ENCODE measurements around the gene PDGFD.

PDGFD gene

DNA sequence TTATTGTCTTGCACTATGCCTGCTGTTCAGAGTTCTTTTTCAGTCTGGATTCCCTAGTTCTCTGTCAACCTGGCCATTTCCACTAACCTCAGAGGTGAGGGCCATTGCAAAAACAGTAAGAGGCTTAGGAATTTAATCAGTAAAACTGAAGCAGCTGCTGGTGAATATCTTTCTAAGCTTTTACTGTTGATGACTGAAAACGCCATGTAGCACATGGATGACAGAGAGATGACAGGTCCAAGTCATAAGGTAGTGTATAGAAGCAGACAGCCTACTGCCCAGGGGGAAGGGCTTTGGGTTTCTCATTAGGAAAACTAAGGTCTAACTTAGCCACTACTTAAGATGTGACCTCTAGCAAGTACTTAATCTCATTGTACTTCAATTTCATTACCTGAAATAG is 280.1 kb downstream of the PDGFD start:
- DNase-seq (ENCODE audit: low read depth), result no peak

DNA sequence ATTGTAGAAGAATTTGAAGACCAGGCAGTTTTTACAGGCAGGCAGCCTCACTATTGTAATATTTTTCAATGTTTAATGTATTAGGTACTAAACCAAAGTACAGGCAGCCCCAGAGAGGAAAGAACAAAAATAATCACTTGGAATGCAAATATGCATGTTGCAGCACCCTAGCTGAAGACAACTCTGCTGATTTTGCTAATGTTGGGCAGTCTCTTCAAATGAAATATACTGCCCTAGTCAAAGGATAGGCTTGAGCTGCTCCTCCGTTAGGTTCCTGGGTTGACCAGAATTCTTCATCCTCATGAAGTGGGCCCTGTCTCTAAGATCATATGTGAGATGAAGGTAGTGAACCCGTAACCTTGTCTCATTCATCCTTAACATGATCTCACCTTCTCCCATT is 280.7 kb downstream of the PDGFD start:
- DNase-seq (ENCODE audit: low read depth), result no peak

DNA sequence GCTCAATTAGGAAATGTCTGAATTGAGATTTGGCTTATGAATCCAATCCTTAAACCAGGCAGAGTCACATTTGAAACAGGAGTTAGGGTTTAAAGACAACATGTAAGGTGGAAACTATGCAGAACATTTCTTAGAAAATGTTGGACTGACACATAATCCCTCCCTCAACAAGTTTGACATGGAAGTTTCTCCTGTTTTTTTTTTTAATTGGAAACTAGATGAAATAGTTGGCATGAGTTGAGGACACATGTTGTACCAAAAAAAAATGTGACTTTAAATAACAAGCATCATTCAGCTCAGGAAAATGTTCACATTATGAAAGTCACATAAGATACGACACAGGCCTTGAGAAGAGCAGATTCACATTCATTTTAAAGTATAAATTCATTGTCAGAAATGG is 282.4 kb downstream of the PDGFD start:
- peak; percentile 89 for DNase-seq (ENCODE audit: low read depth)

DNA sequence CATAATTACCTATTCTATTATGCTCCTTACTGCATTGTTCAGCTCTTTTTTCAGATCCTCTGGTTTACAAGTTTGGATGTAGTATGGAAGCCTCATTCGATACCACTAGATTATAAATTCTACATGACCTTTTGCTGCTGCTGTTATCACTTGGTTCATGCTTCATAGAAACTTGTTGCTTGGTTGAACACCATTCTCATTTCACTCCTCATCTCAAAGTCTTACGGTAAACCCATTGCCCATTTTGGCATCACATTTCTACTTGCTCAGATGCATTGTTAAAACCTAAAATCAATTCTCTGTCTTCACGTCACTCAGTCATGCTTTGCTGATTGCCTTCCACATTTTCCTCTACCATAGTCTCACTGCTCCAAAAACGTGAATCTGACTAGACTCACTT is 283.0 kb downstream of the PDGFD start:
- DNase-seq (ENCODE audit: low read depth), result no peak

DNA sequence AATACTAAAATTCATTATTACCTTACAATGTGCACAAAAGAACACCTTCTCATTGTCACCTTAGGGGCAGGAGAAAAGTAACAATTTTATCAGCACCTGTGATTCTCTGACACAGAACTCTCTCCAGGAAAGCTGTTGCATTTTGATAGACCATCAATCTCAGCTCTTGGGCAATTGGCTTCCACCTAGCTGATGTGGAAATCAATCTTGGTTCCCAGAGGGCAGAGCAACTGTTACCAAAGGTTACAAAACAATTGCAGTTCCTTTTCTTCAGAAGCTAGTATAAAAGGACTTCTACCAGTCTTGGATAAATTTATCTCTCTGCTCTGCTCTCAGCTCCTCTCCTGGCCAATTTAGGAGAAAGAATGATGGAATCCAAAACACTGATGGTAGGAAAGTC is 285.3 kb downstream of the PDGFD start:
- DNase-seq (ENCODE audit: low read depth), result peak; percentile 27

GRCh38 chr11:103877221-103877620 is 286.7 kb downstream of the PDGFD start:
- DNase-seq (ENCODE audit: low read depth), result peak; percentile 34

- DNase-seq (ENCODE audit: low read depth), result no peak
Observed at GRCh38 chr11:103875855-103876510, 288.0 kb downstream of the PDGFD start.

DNA sequence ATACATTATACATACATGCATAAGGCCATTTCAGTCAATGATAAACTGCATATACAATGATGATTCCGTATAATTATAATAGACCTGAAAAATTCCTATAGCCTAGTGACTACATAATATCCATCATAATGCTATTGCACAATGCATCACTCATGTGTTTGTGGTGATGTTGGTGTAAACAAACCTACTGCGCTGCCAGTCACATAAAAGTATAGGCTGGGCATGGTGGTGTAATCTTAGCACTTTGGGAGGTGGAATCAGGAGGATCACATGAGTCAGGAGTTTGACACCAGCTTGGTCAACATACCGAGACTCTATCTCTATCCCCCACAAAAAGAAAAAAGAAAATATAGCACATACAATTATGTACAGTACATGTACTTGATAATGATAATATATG is 291.2 kb downstream of the PDGFD start:
- DNase-seq (ENCODE audit: low read depth), result peak; percentile 33

DNA sequence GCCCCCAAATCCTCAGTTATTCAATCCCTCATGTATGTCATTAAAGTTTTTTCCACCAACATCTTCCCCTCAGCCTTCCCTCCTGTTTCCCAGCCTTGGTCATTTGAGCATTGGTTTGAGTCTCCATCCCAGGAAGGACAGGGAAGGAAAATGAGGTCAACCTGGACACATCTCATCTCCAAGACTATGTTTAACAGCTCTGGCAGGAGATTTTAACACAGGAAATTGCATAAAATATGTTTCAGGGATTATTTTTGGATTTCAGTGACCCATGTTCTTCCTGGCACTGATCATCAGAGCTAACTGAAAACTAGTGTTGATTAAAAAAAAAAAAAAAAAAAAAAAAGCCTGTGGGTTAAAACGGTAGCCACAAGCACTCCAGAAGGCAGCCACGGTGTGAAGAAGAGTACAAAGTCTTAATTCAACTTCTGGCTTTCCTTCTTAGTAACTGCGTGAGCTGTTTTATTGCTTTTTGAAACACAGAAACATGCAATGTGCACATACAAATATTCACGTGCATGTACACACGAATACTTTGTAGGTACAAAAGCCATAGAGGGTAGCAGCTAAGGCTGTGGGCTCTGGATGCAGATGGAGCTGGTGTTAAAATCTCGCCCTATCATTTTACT is 291.9 kb downstream of the PDGFD start:
- peak; percentile 72 for DNase-seq (ENCODE audit: low read depth)

DNA sequence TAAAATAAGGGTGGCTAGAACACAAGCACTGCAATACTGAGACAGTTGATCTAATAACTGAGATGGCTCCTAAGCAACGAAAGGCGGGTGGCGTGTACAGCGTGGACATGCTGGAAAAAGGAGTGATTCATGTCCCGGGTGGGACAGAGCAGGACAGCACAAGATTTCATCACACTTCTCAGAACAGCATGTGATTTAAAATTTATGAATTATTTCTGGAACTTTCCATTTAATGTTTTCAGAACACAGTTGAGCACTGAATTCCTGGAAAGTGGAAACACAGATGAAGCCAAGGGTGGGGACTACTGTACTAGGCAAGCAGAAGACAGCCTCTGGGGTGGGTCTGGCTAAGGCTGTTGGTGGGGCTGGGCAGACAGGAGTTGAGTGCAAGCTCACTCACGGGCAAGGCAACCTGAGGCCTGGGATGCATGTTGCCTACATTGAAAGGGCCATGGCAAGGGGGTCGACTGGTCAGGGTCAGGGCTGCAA is 293.1 kb downstream of the PDGFD start:
- peak; percentile 87 for DNase-seq (ENCODE audit: low read depth)

DNA sequence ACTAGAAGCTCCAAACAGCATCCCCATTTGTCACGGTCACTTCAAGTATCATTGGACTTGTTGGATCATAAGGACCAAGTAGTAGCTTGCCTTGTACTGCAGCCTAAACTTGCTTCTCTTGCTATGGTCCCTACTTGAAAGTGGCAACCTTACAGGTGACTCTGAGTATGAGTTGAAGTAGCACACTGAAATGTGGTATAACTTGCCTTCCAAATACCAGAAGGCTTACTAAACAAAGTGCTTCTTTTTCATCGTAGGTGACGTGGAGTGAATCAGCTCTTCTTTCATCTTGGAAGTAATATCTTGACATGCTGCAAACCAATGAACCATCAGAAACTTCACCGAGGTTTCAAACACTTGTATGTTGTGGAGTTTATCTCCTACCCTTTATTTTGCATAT is 296.5 kb downstream of the PDGFD start:
- DNase-seq (ENCODE audit: low read depth), result no peak

- DNase-seq (ENCODE audit: low read depth), result peak; percentile 14
Observed at GRCh38 chr11:103863497-103863896, 300.4 kb downstream of the PDGFD start.

DNA sequence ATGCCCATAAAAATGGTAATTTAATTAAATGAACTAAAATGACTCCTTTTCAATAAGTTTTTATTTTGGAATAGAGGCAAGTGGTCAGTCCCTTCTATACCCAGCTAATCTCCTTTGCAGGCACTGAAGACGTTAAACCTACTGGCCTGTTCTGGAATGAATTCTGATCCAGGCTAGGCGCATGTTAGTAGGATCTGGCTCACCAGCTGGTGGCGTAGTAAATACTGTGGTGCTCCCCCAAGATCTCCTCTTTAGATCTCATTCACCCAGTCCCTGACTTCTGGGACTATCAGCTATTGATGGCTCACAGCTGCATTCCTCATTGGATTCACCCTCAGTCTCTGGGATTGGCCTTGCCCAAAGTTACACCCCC is 301.2 kb downstream of the PDGFD start:
- no peak for DNase-seq (ENCODE audit: low read depth)

GRCh38 chr11:103862094-103862801 is 301.7 kb downstream of the PDGFD start:
- DNase-seq (ENCODE audit: low read depth), result no peak
